ENCODE measurements around the gene DUSP10.

The DUSP10 gene

DNA sequence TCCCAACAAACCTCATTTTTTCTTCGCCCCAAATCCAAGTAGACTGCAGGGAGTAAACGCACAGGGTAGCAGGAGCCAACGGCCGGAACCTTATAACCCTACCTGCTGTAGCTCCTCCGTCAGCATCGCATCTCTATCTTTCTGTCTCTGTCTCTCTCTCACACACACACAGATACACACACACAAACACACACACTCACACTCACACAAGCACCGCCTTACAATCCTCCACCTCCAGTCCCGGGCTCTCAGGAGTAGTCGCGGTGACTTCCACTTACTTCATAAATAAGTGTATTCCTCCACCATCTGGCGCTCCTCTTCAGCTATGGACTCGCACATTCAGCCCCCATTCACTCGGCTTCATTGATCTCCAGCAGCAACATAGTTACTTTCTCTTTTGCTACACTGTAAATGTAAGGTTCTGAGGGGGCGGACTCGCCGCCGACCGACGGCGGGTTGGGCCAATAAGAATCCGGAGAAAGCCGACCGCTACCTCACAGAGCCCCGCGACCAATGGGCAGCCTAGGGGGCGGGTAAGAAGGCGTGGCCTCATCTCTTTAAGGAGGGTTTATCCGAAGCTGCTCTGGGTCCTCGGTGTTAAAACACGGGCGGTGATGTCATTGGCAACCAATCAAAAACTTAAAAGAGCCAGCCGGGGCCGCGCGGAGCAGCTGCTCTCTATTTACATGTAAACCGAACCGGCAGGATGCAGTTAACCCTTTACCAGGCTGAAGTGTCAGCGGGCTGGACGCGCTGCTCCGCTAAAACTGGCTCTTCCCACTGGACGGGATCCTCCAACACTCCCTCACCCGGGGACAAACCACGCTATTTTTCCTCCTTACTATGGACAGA, at the start of gene DUSP10:
Gene DUSP10, minus strand, starts transcription at position 387 of the 852 bp plus-strand sequence. CDS start 2,345 bp downstream, outside the sequence.
- DNase-seq, result peak; percentile 99

DNA sequence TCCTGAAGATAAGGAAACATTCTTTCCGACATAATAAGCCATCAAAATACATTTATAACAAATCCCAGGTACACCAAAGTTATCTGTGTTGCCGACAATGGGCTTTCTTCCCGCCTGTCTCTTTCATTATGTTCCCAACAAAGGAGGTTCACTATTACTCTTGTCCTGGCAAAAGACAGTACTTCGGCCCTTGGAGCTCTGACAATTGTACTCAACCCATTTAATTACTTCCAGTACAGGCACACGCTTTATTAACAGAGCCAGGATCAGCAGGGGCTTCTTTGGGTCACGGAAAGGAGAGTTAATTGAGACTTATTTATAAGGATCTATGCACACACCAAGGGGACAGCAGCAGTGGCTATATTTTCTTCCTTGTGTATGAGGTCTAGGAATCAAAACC, 46.6 kb upstream of the DUSP10 start:
- DNase-seq, result no peak

DNA sequence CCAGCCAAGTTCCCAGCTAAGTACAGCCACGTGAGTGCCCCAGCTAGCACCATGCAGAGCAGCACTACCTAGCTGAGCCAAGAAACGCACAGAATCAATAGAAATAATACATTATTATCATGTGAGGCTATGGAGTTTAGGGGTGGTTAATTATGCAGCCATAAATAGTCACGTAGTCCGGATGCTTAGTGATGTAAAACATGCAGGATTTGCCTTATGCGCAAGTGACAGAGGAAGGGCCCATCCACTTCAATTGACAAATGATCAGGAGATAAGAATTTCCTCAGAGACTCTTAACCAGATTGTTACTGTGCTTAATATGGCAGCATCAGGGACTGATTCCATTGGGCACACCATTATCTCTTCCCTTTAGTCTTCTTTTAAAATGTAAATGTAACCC, 44.8 kb upstream of the DUSP10 start:
- DNase-seq, result no peak

DNA sequence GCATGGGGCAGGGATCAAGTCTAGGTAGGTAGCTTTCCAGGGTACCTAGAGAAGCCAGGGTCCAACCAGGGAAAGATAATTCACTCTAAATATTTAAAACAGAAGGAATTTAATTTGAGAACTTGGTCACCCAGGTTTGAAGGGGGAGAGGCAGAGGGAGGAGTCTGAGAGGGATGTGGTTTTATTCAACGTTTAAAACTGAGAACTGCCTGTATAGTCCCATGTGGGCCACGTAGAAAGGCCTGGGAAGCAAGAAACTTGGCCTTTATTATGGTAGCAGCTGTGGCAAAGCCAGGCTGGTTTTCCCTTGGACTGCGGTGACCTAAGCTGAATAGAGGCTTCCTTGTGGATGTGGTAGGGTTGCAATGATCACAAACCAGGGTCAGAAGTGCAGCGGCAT, 42.0 kb upstream of the DUSP10 start:
- no peak for DNase-seq

DNA sequence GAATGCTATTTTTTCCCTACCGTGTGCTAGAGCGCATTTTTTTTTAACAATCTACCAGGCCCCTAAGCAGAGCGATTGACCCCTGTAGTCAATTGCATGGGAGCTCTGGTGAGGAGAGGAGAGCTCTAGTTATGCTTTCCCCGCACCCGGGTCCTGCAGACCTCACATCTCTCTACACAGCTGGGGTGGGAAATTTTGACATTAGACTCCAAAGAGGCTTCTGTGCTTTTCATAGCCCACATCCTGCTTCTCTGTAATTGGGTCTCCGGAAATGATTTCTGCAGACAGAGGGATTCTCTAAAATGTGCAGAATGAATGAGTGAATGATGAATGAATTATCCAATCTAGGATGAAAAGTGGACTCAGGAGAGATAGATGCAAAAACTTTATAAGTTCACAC, 41.5 kb upstream of the DUSP10 start:
- DNase-seq, result no peak

DNA sequence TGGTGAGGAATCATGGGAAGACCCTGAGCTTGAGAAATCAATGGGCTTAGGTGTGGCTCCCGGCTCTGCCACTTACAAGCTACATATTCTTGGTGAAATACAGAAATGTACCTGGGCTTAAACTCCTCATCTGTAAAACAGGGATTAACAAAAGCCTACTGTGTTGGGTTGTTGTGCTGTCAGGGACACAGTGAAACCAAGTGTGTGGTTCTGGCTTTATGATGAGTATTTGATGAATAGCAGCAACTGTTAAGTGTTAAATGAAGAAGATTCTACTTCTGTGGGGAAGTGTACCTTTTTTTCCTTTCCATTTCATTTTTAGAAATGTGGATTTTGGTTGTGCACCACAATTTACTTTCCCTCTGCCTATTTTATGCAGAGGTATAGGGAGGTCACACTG, 41.1 kb upstream of the DUSP10 start:
- DNase-seq, result no peak

DNA sequence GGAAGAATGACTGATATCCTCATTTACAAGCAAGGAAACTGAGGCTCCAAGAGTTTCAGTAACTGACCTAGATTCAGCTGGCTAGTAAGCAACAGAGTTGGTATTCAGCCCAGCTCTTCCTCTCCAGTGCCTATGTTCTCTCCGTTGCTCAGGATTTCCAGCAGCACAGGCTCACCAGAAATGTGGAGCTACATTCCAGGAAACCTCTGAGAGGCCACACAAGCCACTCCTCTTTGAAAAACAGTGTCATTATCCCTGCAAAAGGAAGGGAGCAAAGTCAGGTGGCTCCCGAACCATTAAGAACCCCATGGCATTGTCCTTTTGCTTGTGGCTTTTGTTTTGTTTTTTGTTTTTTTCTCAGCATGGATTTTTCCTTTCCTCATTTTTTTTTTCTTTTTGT, 40.6 kb upstream of the DUSP10 start:
- DNase-seq, result no peak

DNA sequence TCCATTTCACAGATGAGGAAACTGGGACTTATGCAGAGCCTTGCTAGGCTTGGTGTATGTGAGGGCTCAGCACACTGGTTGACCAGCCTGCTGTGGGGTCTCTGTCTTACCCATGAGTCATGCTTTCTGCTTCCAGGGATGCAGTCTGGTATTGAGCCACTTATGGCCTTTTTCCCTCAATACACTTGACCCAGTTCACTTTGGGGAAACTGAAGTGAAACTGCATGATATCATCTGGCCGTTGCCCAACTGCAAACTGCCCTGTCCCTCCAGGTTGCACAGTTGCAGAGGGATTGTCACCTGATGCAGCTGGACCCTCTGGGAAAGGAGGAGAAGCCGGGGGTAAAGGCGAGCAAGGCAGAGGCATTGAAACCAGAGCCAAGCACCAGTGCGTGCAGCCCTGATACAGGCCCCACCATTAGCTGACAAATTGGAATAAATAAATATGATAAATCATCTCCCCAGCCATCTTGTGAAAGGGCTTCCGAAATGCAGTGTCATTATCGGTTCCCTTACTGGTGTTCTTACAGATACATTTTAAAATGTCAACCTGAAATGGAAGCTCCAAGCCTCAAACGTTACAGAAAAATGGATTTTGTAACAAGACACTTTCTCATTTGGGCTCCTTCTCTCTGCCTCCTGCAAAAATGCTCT, 39.3 kb upstream of the DUSP10 start:
- no peak for DNase-seq

DNA sequence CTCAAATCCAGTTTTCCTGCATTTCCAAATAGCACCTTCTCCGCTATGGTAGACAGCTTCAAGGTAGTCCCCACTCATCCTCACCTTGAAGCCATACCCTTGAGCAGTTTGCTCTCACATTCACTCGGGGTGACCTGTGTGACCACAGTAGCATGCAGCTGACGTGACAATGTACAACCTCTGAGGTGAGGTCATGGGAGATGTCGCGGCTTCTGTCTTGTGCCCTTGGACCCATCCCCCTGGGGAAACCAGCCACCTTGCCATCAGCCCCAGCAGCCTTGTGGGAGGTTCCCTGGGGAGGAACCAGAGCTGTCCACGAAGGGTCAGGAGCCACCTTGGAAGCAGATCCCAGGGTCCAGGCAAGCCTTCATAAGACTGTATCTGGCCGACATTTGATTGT, 38.3 kb upstream of the DUSP10 start:
- DNase-seq, result no peak

DNA sequence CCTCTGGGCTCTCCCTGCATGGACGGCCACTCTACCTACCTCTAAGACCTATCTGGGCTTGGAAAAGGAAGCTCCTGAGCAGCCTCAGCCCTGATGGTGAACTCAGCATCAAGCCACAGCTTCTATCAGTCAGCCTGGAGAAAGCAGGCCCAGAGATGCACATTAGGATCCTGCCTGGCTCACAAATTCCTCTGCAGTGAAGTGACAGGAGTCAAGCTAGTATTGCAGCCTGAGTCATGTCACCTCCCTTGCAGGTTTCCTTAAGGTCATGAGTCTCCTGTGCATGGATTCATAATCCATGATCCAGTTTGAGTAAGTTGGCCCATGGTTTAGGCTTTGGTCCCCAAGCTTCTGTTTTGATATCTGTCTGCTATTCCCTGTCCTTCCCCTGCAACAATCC, 37.9 kb upstream of the DUSP10 start:
- no peak for DNase-seq

DNA sequence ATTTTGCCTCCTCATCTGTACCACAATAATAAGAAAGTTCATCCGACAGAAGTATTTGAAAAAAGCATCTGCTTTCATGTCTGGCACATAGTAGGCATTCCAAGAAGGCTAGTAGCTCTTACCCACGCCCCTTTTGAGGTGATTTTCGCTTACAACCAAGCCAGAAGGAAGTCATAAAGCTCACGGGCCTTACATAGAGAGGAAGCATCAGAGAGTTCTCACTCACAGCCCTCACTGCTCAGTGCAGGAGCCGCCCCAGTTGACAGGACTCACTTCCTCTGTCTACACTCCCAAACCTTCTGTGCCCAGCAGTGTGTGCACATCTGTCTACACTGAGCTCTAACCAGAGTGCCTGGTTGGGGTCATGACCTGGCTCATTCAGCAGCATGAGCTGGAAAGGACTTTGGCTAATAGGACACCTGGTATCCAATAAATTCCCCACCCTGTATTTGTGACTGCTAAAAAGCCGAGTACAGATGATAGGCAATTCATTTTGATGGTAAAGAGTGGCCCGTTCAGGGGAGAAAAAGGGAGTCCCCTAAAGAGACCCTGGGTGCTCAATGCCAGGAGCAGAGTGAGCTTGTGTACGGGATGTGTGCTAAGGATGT, 36.8 kb upstream of the DUSP10 start:
- DNase-seq, result no peak

DNA sequence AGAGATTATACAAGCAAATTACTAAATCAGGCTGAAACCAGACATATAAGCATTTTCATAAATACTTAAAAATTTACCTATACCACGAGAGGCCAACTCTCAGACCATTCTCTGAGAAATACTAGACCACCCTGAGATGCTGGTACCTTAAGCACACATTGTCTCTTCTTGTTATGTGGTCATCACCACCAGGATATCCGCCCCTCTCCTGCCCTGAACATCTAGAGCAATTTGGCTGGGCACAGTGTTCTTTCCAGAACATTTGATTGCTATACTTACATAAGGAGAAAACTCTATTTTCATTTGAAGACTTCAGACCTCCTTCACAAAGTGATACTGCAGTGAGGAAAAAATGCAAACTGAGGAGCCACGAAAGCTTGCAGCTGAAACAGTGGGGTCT, 36.2 kb upstream of the DUSP10 start:
- DNase-seq, result no peak

DNA sequence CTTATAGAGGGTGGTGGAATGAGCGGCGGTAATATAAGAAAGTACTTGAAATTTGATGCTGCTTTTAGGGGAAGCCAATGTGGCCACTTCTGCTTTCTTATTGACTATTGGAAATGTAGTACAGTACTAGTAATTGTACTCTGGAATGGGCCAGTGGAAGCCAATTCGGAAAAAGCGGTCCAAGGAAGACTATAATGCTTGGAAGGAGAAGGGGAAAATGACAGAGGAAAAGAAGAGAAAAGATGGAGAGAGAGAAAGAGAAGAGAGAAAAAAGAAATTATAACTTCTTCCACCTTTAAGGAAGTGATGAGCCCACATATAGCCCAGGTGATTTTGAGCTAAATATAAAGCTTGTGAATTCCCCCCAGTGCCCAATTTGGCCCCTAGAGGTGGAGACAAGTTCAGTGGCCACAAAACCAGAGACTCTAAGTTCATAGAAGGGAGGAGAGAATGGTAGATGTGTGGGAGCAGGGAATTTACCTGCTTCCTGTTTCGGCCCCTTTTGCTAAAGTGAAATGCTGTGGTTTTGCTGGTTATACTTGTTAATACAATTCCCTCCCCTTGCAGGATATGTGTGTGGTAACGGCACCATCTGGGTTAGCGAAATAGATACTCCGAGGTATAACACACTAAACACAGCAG, 35.7 kb upstream of the DUSP10 start:
- peak; percentile 48 for DNase-seq

DNA sequence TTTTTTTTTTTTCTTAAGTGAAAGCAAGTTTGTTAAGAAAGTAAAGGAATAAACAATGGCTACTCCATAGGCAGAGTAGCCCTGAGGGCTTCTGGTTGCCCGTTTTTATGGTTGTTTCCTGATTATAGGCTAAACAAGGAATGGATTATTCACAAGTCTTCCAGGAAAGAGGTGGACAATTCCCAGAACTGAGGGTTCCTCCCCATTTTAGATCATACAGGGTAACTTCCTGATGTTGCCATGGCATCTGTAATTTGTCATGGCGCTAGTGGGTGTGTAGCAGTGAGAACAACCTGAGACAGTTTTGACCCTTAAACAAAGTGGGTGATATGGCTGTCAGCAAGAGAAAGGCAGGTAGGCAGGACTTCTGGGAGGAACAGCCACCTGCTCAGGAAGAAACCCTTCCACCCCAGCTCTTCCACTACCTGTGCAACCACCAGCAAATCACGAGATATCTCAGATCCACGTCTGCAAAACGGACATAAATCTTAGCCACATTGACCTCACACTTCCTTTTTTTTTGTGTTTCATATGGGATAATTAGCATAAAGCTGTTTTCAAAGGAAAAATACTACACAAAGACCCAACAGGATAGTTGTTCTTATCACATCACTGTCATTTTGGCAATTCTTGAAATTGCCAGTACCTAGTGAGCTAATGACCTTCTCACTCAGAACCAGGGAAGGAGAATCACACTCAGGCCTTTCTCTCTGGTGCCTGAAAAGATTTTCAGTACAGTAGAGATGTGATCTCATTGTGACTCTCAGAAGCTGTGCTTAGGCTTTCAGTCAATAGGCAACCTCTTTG, 34.8 kb upstream of the DUSP10 start:
- no peak for DNase-seq

DNA sequence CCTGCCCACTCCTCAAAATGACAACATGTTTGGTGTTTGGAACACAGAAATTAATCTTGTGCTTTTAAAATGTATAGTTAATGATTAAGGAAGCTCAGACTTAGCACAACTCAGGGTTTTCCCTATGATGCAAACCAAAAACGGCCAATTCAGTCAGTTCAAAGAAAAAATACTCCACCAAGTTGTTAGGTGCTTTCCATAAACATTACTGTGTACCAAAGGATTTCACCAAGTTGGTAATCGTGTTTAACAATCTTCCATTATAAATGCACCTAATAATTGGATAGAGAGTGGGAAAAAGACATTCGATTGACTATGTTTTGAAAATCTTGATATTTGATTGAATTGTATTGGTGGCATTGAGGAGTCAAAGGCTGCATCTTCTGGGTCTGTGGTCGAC, 33.3 kb upstream of the DUSP10 start:
- no peak for DNase-seq

DNA sequence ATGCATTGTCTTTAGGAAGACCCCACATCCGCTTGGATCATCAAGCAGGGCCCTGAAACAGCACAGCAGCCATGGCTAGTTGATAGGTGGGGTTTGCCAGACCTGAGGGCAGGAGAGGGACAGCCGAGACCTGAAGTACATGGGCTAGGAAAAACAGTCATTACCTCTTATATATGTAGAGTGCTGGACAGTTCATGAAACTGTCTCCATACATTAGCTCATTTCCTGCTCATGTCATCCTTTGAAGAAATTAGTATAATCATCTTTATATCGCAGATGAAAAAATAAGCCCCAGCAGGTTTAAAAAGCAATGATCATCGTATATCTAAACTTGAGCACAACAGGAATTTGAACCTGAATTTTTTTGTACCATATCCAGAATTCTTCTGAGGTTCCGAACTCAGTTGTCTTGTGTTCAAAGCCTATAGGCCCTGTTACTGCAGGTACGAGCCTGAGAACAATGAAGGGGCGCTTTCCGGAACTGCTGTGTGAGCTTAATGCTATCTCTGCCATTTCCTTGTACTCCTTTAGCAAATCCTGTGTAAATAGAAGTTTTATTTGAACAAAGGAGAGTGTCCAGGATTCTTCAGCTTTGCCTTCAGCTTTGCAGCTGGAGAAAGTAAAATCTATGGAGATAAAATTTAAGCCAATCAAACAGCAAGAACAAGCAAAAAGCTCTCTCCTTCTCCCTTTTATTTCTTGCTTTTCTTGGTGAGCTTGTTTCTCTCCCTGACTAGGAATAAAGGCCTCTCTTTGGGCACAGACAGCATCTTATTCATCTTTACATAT, 32.4 kb upstream of the DUSP10 start:
- no peak for DNase-seq

DNA sequence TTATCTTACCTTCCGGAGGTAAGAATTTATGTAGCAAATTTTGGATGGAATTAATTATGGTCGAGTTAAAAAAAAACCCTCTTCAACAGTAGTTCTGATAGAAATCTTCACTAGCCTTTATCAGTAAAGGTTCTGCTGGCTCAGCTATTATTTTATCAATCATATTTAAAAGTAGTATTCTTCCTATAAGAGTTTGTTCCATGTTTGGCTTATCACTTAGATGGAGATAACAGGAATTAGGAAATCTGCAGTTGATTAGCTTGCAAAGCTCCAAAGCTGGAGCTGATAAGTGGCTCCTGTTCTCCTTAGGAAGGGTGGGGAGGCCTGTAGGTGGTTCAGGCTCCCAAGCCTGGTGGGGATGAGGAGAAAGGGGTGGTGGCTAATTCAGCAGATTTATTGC, 31.5 kb upstream of the DUSP10 start:
- no peak for DNase-seq

DNA sequence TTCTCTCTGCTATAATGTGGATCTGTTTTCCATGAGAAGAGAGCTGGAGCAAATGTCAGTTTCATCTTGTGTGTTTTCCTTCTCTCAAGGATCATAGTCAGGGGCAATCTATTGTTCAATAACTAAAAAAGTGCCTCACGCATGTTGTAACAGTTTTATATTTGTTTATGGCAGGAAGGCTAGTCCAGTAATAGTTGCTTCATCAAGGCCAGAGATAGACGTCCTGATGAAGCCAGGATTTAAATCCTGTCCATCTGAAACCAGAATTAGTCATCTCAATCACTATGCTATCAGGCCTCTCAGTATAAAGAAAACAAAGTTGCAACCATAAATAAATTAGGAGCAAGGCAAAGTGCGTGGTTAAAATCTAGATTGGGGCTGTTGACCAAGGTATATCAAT, 30.2 kb upstream of the DUSP10 start:
- DNase-seq, result no peak

DNA sequence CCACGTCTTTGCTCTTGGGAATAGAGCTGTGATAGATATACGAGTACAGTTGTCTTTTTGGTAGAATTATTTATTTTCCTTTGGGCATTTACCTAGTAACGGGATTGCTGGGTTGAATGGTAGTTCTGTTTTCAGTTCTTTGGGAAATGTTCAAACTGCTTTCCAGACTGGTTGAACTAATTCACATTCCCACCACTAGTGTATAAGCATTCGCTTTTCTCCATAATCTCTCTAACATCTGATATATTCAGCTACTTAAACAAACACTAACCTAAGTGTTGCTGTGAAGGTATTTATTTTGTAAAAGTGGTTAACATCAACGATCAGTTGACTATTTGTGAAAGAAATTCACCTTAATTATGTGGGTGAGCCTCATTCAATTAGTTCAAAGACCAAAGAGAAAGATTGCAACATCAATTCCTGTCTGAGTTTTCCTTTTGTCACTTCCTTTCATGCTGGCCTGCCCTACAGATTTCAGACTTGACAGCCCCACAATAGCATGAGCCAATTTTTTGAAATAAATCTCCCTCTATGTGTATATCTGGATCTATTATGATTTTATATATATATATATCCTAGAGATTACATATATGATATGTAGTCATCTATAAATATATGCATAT, 26.7 kb upstream of the DUSP10 start:
- no peak for DNase-seq

DNA sequence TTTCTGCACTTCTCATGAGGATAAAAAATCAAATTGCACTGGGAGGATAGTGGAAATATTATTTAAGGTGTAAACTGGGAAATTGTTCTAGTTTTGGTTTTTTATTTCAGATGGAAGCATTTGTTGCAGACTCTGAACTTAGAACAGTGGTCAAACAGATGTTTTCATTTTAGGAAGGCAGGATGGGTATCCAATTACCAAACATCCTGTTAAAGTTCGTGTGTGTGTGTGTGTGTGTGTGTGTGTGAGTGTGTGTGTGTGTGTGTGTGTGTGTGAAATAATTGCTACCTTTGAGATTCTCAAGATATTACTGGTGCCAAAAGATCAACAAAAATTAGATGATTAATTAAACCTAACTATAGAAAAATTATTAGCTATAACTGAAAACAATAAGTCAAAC, 24.3 kb upstream of the DUSP10 start:
- DNase-seq, result no peak

DNA sequence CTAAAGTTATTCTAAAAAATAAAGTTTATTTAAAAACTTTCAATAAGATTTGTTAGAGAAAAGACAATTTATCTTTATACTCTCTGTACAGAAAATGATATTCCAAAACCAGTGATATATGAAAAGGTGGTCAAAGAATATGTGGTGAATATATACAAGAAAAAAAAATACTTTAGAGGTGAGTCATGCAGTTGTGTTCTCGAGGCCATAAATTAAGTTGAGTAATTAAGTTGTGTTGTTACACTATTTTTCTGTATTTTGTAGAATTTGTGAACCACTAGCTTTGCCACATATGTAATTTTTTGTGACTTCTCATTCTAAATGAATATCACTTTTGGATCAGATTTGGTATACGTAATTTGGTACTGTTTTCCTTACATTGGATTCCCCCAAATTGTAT, 23.6 kb upstream of the DUSP10 start:
- no peak for DNase-seq

DNA sequence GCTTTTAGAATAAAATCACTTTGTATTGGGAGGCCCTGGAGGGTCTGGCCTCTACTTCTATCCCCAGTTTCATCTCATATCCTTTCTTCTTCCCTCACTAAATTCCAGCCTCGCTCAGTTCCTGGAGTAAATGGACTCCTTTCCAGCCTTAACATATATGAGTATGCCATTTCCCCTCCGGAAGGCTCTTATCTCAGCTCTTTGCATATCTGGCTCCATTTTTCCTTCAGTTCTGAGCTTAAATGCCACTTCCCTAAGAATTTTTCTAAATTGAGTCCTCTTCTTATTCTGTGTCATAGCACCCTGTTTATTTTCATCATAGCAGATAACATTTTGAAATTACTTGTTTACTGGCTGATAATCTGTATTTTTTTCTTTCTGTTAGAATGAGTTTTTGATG, 20.2 kb upstream of the DUSP10 start:
- DNase-seq, result no peak
